GM13976 (cell line): ENCODE data around the gene IFIT3.

ENCODE experiments used
- DNase-seq: peaks from one replicate; pipeline ENCODE4 v3.0.0; 2012; ENCODE audit warnings: low spot score
- in situ Hi-C: fragments of 300-500 bp; cut with MboI; formaldehyde crosslinking; loops from one replicate; pipeline ENCODE4 v1.12.0; 2022; ENCODE audit warnings: low sequenced_read_pairs, mixed read lengths, inconsistent platforms; ENCODE audit not compliant: unreplicated experiment
- TF ChIP-seq, protein P1 (sequence below): IDR thresholded peaks from 2 replicates; pipeline ENCODE4 v1.5.1; 2012; ENCODE audit warnings: borderline replicate concordance, mild to moderate bottlenecking; ENCODE audit not compliant: insufficient read depth; ENCODE audit errors: extremely low read depth, missing control alignments, control extremely low read depth

The IFIT3 gene, protein sequence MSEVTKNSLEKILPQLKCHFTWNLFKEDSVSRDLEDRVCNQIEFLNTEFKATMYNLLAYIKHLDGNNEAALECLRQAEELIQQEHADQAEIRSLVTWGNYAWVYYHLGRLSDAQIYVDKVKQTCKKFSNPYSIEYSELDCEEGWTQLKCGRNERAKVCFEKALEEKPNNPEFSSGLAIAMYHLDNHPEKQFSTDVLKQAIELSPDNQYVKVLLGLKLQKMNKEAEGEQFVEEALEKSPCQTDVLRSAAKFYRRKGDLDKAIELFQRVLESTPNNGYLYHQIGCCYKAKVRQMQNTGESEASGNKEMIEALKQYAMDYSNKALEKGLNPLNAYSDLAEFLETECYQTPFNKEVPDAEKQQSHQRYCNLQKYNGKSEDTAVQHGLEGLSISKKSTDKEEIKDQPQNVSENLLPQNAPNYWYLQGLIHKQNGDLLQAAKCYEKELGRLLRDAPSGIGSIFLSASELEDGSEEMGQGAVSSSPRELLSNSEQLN

DNA sequence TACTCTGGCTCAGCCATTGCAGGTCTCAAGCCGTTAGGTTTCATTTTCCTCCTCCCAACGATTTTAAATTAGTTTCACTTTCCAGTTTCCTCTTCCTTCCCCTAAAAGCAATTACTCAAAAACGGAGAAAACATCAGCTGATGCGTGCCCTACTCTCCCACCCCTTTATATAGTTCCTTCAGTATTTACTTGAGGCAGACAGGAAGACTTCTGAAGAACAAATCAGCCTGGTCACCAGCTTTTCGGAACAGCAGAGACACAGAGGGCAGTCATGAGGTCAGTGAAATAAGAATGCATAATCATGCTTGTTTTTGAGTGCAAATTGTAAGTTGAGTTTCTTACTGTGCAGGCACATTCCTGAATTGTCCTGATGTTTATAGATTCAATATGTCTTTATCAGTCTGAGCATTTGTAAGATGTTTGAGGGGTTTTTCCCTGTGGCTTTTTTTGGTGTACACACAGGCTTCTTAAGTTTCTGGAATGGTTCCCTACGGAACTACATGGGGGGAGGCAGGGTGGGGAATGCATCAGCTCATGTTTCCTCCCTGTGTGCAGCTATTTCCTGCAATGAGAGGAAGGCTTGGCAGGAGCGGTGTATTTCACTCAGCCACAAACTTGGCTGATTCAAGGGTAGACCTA, at the start of gene IFIT3:
TSS of gene IFIT3 (plus strand) at position 195 of the 639 bp plus-strand sequence. CDS start at position 272, 77 bp downstream.
- peak; percentile 11 for DNase-seq
- TF ChIP-seq, protein P1, sequence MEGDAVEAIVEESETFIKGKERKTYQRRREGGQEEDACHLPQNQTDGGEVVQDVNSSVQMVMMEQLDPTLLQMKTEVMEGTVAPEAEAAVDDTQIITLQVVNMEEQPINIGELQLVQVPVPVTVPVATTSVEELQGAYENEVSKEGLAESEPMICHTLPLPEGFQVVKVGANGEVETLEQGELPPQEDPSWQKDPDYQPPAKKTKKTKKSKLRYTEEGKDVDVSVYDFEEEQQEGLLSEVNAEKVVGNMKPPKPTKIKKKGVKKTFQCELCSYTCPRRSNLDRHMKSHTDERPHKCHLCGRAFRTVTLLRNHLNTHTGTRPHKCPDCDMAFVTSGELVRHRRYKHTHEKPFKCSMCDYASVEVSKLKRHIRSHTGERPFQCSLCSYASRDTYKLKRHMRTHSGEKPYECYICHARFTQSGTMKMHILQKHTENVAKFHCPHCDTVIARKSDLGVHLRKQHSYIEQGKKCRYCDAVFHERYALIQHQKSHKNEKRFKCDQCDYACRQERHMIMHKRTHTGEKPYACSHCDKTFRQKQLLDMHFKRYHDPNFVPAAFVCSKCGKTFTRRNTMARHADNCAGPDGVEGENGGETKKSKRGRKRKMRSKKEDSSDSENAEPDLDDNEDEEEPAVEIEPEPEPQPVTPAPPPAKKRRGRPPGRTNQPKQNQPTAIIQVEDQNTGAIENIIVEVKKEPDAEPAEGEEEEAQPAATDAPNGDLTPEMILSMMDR: no peak
- in situ Hi-C loops: no loop called here

DNA sequence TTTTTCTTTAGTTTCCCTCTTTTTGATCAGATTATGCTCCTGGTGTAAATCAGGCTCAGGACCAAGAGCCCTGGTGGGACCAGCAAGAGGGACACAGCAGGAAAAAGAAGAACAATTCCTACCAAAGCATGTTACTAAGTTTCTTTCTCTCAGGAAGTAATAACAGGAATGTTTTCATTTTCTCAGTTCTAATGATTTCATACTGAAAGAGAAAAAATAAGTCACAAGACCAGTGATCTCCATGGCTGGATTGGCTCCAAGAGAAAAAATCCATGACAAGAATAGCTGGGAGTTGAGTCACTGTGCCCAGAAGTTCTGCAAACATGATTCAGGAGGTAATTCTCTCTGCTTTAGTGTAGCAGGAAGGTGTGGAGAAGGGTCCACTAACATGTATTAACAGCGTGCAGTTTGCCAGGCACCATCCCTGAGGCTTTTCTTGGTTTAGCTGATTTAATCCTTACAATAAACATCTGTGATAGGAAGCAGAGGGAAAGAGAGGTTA, 49.7 kb upstream of the IFIT3 start:
- in situ Hi-C loops: loop anchor here (10.0 kb wide), 1 partner anchor 107 kb away; no protein-coding TSS in a partner anchor
- DNase-seq: no peak
- TF ChIP-seq, protein P1: no peak

DNA sequence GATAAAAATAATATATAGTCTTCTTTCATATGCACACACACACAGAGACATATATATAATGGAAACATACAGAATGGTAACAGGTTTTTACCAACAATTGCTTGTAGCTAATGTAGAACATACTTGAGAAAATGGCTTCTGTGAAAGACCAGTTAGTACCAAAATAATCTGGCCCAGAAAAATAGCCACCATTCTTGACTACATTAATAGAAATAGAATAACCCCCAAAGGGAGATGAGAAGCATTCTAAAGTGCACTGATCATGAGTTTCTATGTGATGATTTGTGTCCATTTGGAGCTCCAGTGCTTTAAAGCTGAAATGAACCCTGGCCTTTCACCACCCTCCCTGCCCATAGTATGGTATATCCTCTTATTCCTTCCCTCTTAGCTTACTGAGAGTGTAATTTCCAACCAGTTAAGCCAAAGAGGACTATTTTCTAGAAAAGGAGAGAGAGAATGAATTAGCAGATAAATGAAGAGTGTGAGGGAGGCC, 48.9 kb upstream of the IFIT3 start:
- no peak for DNase-seq
- TF ChIP-seq, protein P1: no peak
- in situ Hi-C loops: loop anchor here (10.0 kb wide), 1 partner anchor 106 kb away; no protein-coding TSS in a partner anchor

DNA sequence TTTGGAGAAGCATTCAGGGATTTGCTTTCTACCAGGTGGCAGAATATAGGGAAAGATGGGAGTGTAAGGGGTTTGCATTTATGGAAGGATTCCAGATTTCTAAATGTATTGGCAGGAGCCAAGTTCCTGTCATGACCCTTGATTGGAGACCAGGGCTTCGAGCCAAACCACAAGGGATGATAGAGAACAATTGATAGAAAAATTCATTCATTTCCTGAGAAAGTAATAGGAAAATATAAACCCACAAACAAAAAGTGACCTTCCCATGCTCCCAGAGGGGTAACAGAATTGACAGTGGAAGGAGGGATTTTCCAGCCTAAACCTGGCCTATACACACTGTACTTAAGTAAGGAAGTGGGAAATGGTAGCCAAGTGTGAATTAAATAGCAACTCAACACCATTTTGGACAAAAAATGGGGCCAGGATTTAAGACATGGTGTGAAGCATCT, 48.4 kb upstream of the IFIT3 start:
- in situ Hi-C loops: loop anchor here (10.0 kb wide), 1 partner anchor 105 kb away; no protein-coding TSS in a partner anchor
- TF ChIP-seq, protein P1: no peak

DNA sequence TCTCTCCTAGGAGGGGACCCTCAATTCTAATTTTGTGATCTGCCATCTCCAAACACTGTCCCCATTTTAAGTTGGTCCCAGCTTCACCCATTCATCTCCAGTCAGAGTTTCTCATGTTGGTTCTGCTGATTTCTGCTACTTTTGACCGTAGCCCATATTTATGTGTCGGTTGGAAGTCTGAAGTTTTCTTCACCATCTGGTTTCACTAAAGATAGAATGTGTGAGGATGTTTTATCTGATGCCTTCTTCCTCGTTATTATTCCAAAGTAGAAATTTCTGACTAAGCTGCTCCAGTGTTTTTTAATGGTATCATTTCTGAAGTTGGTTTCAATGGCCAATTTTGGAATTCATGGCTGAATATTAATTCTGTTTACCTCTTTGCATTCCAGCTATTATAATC, 47.3 kb upstream of the IFIT3 start:
- TF ChIP-seq, protein P1: no peak
- in situ Hi-C loops: no loop called here
- DNase-seq: no peak

More for the DNA sequence above, 48.4 kb upstream of the IFIT3 start:
- no peak for DNase-seq
